Stimulated activated naive CD4-positive, alpha-beta T cell treated with Interleukin-2 at 50 U/mL for 16 hours (primary cell): ENCODE data around the gene CTNNA2.

Source experiments
- DNase-seq: peaks from one replicate; lab custom pipeline; 2025; lab: John Stamatoyannopoulos, UW

Gene CTNNA2

GRCh38 chr2:79982445-79982844 lies 469.6 kb downstream of the CTNNA2 start:
- no peak for DNase-seq

GRCh38 chr2:79984476-79984875 lies 471.6 kb downstream of the CTNNA2 start:
- no peak for DNase-seq

- DNase-seq = no peak
Observed at GRCh38 chr2:79985145-79985544, 472.3 kb downstream of the CTNNA2 start.

GRCh38 chr2:79985571-79985970 lies 472.7 kb downstream of the CTNNA2 start:
- no peak for DNase-seq

- DNase-seq = no peak
Observed at GRCh38 chr2:79993144-79993543, 480.3 kb downstream of the CTNNA2 start.

GRCh38 chr2:79994161-79994560 lies 481.3 kb downstream of the CTNNA2 start:
- no peak for DNase-seq

GRCh38 chr2:79994965-79995364 lies 482.1 kb downstream of the CTNNA2 start:
- no peak for DNase-seq

GRCh38 chr2:79996709-79997108 lies 483.9 kb downstream of the CTNNA2 start:
- no peak for DNase-seq

- DNase-seq = no peak
Observed at GRCh38 chr2:80001701-80002101, 488.9 kb downstream of the CTNNA2 start.

- no peak for DNase-seq
Observed at GRCh38 chr2:80002112-80002511, 489.3 kb downstream of the CTNNA2 start.

- DNase-seq = no peak
Observed at GRCh38 chr2:80002568-80003157, 489.8 kb downstream of the CTNNA2 start.

GRCh38 chr2:80007777-80008503 lies 495.1 kb downstream of the CTNNA2 start:
- no peak for DNase-seq

- no peak for DNase-seq
Observed at GRCh38 chr2:80008596-80008995, 495.7 kb downstream of the CTNNA2 start.

- no peak for DNase-seq
Observed at GRCh38 chr2:80009211-80009610, 496.4 kb downstream of the CTNNA2 start.

- no peak for DNase-seq
Observed at GRCh38 chr2:80012061-80012460, 499.2 kb downstream of the CTNNA2 start.

GRCh38 chr2:80014637-80015036 lies 501.8 kb downstream of the CTNNA2 start:
- no peak for DNase-seq

GRCh38 chr2:80016171-80016570 lies 503.3 kb downstream of the CTNNA2 start:
- no peak for DNase-seq

GRCh38 chr2:80019571-80020460 lies 507.0 kb downstream of the CTNNA2 start:
- DNase-seq = no peak

GRCh38 chr2:80022018-80022417 lies 509.2 kb downstream of the CTNNA2 start:
- DNase-seq = no peak

- DNase-seq = no peak
Observed at GRCh38 chr2:80026040-80026729, 513.3 kb downstream of the CTNNA2 start.

- DNase-seq = no peak
Observed at GRCh38 chr2:80028051-80028450, 515.2 kb downstream of the CTNNA2 start.

- DNase-seq = no peak
Observed at GRCh38 chr2:80028584-80028983, 515.7 kb downstream of the CTNNA2 start.
